Panc1 (cell line): ENCODE results near the gene PRXL2B.

Source experiments
- CTCF ChIP-seq: fragments of 450-650 bp; IDR thresholded peaks from 2 replicates; pipeline ENCODE4 v1.5.1; 2017; ENCODE audit warnings: mild to moderate bottlenecking
- POLR2AphosphoS5 ChIP-seq: IDR thresholded peaks from 2 replicates; pipeline ENCODE4 v1.6.1; 2012; ENCODE audit warnings: mild to moderate bottlenecking, low read depth, low read length, moderate library complexity
- SIN3A ChIP-seq: IDR thresholded peaks from 2 replicates; pipeline ENCODE4 v1.6.1; 2012; ENCODE audit warnings: low read depth, mild to moderate bottlenecking, low read length, moderate library complexity, borderline replicate concordance; ENCODE audit not compliant: insufficient read depth

GRCh38 chr1:2583331-2583791 is 3.2 kb upstream of the PRXL2B start:
- TF ChIP-seq CTCF (no peak), POLR2AphosphoS5 (no peak), SIN3A (no peak)
